CD4-positive, alpha-beta T cell treated with Interleukin-4 for 4 hours (primary cell): ENCODE data around the gene SLC2A10.

Source experiments
- DNase-seq: peaks from one replicate; pipeline ENCODE4 v3.0.0-alpha.2; 2020

SLC2A10 gene

GRCh38 chr20:46682063-46682821 is 27.2 kb upstream of the SLC2A10 start:
- no peak for DNase-seq

- DNase-seq: no peak
These were observed 26.3 kb upstream of the SLC2A10 start for GRCh38 chr20:46683011-46683667.

GRCh38 chr20:46683668-46683938 is 25.8 kb upstream of the SLC2A10 start:
- no peak for DNase-seq

- no peak for DNase-seq
These were observed 25.3 kb upstream of the SLC2A10 start for GRCh38 chr20:46683939-46684750.

- DNase-seq: no peak
These were observed 21.0 kb upstream of the SLC2A10 start for GRCh38 chr20:46688151-46689081.

GRCh38 chr20:46689082-46689753 is 20.2 kb upstream of the SLC2A10 start, which contains the start of gene TP53RK:
Gene TP53RK (minus strand): TSS chr20:46689444. CDS start chr20:46689414, 30 bp downstream.
- peak; percentile 97 for DNase-seq

- no peak for DNase-seq
These were observed 19.7 kb upstream of the SLC2A10 start for GRCh38 chr20:46689754-46690085.

- DNase-seq: no peak
These were observed 19.0 kb upstream of the SLC2A10 start for GRCh38 chr20:46690219-46691106.

- DNase-seq: no peak
These were observed 18.3 kb upstream of the SLC2A10 start for GRCh38 chr20:46691196-46691595.

GRCh38 chr20:46694484-46694883 is 15.0 kb upstream of the SLC2A10 start:
- peak; percentile 26 for DNase-seq

GRCh38 chr20:46695892-46696291 is 13.6 kb upstream of the SLC2A10 start:
- no peak for DNase-seq

- DNase-seq: no peak
These were observed 12.6 kb upstream of the SLC2A10 start for GRCh38 chr20:46696791-46697279.

GRCh38 chr20:46698788-46699187 is 10.7 kb upstream of the SLC2A10 start:
- no peak for DNase-seq

- no peak for DNase-seq
These were observed 9.6 kb upstream of the SLC2A10 start for GRCh38 chr20:46699651-46700359.

GRCh38 chr20:46700481-46700880 is 9.0 kb upstream of the SLC2A10 start:
- no peak for DNase-seq

- no peak for DNase-seq
These were observed 8.4 kb upstream of the SLC2A10 start for GRCh38 chr20:46701057-46701456.

GRCh38 chr20:46701556-46701955 is 7.9 kb upstream of the SLC2A10 start:
- no peak for DNase-seq

GRCh38 chr20:46701986-46702385 is 7.5 kb upstream of the SLC2A10 start:
- DNase-seq: no peak

GRCh38 chr20:46702447-46703203 is 6.8 kb upstream of the SLC2A10 start:
- no peak for DNase-seq

- DNase-seq: no peak
These were observed 6.0 kb upstream of the SLC2A10 start for GRCh38 chr20:46703435-46703834.
